ENCODE data around the gene TM9SF4. TPM values are rescaled to one million over a fixed set of nuclear protein-coding genes. Genes with fewer than 3 reads are reported as not detected.

The TM9SF4 gene, protein sequence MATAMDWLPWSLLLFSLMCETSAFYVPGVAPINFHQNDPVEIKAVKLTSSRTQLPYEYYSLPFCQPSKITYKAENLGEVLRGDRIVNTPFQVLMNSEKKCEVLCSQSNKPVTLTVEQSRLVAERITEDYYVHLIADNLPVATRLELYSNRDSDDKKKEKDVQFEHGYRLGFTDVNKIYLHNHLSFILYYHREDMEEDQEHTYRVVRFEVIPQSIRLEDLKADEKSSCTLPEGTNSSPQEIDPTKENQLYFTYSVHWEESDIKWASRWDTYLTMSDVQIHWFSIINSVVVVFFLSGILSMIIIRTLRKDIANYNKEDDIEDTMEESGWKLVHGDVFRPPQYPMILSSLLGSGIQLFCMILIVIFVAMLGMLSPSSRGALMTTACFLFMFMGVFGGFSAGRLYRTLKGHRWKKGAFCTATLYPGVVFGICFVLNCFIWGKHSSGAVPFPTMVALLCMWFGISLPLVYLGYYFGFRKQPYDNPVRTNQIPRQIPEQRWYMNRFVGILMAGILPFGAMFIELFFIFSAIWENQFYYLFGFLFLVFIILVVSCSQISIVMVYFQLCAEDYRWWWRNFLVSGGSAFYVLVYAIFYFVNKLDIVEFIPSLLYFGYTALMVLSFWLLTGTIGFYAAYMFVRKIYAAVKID
- total RNA-seq = 10 to 100 TPM; 26.7 to 48.0 (median 37.1) TPM

- ATAC-seq (ENCODE audit: low FRiP score in 2 of 2) (peak; percentile 95 to 96), DNase-seq (peak; percentile 83 to 86)
- Histone ChIP-seq H3K27ac (peak within 1 kb of the TSS; percentile 95 to 100 (median 99)), H3K9me3 (no peaks in the 10 kb centered on the region), H3K36me3 (peaks cover 0 to 5% (median 0%) of the 10 kb centered on the region in 4 donors), H3K27me3 (no peaks in the 10 kb centered on the region), H3K4me3 (peak within 1 kb of the TSS; percentile 78 to 96 (median 86)), H3K4me1 (peaks cover 21 to 40% (median 39%) of the 10 kb centered on the region in 4 donors)
- TF ChIP-seq POLR2AphosphoS5 (IDR thresholded peaks at IDR 0.05) (peak; percentile 65 to 89), POLR2A (IDR thresholded peaks at IDR 0.05) (peak in 3 of 4 donors; percentile 33 to 83 (median 48))
- TF ChIP-seq, protein P1, sequence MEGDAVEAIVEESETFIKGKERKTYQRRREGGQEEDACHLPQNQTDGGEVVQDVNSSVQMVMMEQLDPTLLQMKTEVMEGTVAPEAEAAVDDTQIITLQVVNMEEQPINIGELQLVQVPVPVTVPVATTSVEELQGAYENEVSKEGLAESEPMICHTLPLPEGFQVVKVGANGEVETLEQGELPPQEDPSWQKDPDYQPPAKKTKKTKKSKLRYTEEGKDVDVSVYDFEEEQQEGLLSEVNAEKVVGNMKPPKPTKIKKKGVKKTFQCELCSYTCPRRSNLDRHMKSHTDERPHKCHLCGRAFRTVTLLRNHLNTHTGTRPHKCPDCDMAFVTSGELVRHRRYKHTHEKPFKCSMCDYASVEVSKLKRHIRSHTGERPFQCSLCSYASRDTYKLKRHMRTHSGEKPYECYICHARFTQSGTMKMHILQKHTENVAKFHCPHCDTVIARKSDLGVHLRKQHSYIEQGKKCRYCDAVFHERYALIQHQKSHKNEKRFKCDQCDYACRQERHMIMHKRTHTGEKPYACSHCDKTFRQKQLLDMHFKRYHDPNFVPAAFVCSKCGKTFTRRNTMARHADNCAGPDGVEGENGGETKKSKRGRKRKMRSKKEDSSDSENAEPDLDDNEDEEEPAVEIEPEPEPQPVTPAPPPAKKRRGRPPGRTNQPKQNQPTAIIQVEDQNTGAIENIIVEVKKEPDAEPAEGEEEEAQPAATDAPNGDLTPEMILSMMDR (IDR thresholded peaks at IDR 0.05) = no peak
- 0% methylated on average over 33 to 36 of the region's 38 CpGs for WGBS, 2 donors
Measured at GRCh38 chr20:32109392-32110172, at the start of gene TM9SF4. TM9SF4 (plus strand) TSS chr20:32109714; CDS start chr20:32109741, 27 bp downstream.

GRCh38 chr20:32062776-32063170 is 46.7 kb upstream of the TM9SF4 start:
- no peaks in the 10 kb centered on the region for H3K27me3 ChIP-seq
- H3K4me1 ChIP-seq = peaks cover 0 to 2% (median 0%) of the 10 kb centered on the region in 4 donors
- ATAC-seq (ENCODE audit: low FRiP score in 2 of 2) (peak; percentile 80 to 90), DNase-seq (peak in 1 of 2 donors; percentile 89)
- no peaks in the 10 kb centered on the region for H3K9me3 ChIP-seq
- no peak overlapping the region for H3K4me3 ChIP-seq
- peak overlapping the region; percentile 66 to 80 (median 74) for H3K27ac ChIP-seq
- no peak for TF ChIP-seq EP300 (IDR thresholded peaks at IDR 0.05)
- peak; percentile 26 to 45 for TF ChIP-seq POLR2AphosphoS5 (IDR thresholded peaks at IDR 0.05)
- WGBS, 2 donors = 38 to 47% methylated on average over 4 of the region's 4 CpGs
- H3K36me3 ChIP-seq = no peaks in the 10 kb centered on the region

GRCh38 chr20:32063695-32064094 is 45.8 kb upstream of the TM9SF4 start:
- TF ChIP-seq POLR2AphosphoS5 (IDR thresholded peaks at IDR 0.05) (no peak), EP300 (IDR thresholded peaks at IDR 0.05) (no peak), POLR2A (IDR thresholded peaks at IDR 0.05) (peak in 1 of 4 donors; percentile 12)
- TF ChIP-seq, protein P1 (IDR thresholded peaks at IDR 0.05) = no peak
- no peak overlapping the region for H3K4me3 ChIP-seq
- 41 to 58% methylated on average over 4 of the region's 4 CpGs for WGBS, 2 donors
- ATAC-seq (ENCODE audit: low FRiP score in 2 of 2) = peak in 1 of 2 donors; percentile 39
- H3K4me1 ChIP-seq = peaks cover 0 to 2% (median 0%) of the 10 kb centered on the region in 4 donors
- DNase-seq = no peak
- no peaks in the 10 kb centered on the region for H3K36me3 ChIP-seq
- H3K27me3 ChIP-seq = no peaks in the 10 kb centered on the region
- H3K27ac ChIP-seq = peak overlapping the region; percentile 66 to 80 (median 74)
- H3K9me3 ChIP-seq = no peaks in the 10 kb centered on the region

GRCh38 chr20:32064667-32065066 is 44.8 kb upstream of the TM9SF4 start:
- H3K27ac ChIP-seq = peak overlapping the region in 2 of 4 donors; percentile 49 to 80
- H3K27me3 ChIP-seq = no peaks in the 10 kb centered on the region
- WGBS, 2 donors = 56 to 75% methylated on average over 4 to 7 of the region's 7 CpGs
- DNase-seq (no peak), ATAC-seq (ENCODE audit: low FRiP score in 2 of 2) (no peak)
- H3K36me3 ChIP-seq = no peaks in the 10 kb centered on the region
- H3K9me3 ChIP-seq = no peaks in the 10 kb centered on the region
- H3K4me1 ChIP-seq = peaks cover 0 to 2% (median 0%) of the 10 kb centered on the region in 4 donors
- TF ChIP-seq POLR2A (IDR thresholded peaks at IDR 0.05) (no peak), POLR2AphosphoS5 (IDR thresholded peaks at IDR 0.05) (no peak), EP300 (IDR thresholded peaks at IDR 0.05) (no peak)
- TF ChIP-seq, protein P1 (IDR thresholded peaks at IDR 0.05) = no peak
- H3K4me3 ChIP-seq = no peak overlapping the region

Measured in upper lobe of left lung (tissue), 6 donors.